Posterior vena cava (tissue), 2 donors: ENCODE data around the gene ANO6. TPM values are rescaled to one million over a fixed set of nuclear protein-coding genes. Genes with fewer than 3 reads are reported as not detected.
"Not testable (repeated sequence)": the region's sequence is repeated elsewhere in the genome, so short reads cannot be mapped to it uniquely, and the experiment has no call there.

Experiments used
- DNase-seq: peaks from one replicate; pipeline ENCODE4 v3.0.0-alpha.2; 2020; ENCODE audit warnings: low spot score
- intact Hi-C, 2 donors: fragments of 100-400 bp; cut with DNase I; formaldehyde crosslinking; loops; one replicate each; pipeline versions ENCODE4 v1.14.1 to v1.14.2; 2022 to 2023
- total RNA-seq, 2 donors: library from RNA; stranded (reverse); fragmentation: NEBNext Ultra II Directional; extraction: Animal tissue kit (Norgen Biotek cat#: 25700); gene quantifications; one replicate each; pipeline ENCODE4 v1.2.1, GENCODE V29; 2021
- donor health status: DM: yes; HTN: yes; CAD: no.
- donor health status: DM: yes; HTN: yes; CAD: no.

The ANO6 gene
- total RNA-seq, 2 donors from 2014 or later = 74.8 to 76.6 TPM

DNA sequence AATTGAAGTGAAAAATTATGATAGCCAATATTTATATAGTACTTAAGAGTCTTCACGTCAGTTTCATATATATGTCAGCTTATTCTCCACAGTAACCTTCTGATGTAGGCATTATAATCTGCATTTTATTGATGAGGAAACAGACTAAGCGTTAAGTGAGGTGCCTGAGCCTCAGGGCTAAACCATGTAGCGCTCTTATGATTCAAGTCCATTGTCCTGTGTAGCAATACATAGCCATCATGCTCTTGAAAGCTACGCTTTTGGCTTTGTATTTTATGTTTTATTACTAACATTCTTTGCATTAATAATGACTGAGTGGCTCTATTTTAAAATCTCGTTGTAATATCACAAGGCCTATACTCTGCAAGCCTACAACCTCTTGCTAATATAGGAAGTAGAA lies 79.0 kb downstream of the ANO6 start:
- intact Hi-C loops = loop anchor here in 1 of 2 donors (10.0 kb wide), 1 partner anchor 70 kb away; no protein-coding TSS in a partner anchor
- no peak for DNase-seq

DNA sequence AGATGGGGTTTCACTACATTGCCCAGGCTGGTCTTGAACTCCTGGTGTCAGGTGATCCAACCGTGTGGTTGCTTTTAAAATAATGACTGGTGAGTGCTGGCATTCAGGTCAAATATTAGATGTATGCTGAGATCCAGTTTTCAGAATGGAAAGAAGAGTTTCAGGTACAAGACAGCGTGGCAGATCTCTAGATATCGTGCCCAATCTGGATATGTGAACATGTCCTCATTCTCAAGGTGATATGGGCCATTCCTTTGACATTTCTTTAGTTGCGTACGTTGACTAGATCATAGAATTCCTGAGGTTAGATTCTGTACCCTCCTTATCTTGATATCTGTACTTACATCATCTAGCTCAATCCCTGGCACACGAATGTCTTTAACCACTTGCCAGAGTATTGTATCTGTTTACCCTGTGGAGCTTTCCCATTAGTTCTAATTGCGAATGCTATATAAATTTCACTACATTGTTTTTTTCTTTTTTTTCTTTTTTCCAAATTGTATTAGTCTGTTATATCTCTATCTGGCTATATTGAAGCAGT lies 80.2 kb downstream of the ANO6 start:
- intact Hi-C loops = loop anchor here in 1 of 2 donors (10.0 kb wide), 1 partner anchor 71 kb away; no protein-coding TSS in a partner anchor

DNA sequence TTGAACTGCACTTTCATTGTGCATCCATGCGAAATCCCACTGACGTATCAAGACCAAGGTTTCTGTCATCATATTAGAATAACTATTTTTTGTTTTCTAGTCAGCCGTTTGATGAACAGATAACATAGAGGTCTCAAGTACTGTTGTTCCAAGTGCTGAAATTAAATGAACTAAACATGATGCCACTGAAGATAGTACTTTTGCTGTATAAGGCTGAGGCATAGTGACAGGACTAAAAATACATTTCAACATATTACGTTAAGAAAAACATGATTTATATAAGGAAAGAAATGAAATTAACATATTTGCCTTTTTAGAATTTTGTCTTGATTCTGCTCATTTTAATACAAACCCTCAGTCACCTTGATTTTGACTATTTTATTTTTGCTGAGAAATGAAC lies 82.2 kb downstream of the ANO6 start:
- intact Hi-C loops = loop anchor here in 1 of 2 donors (10.0 kb wide), 1 partner anchor 73 kb away; no protein-coding TSS in a partner anchor
- no peak for DNase-seq

More for the DNA sequence above, 80.2 kb downstream of the ANO6 start:
- DNase-seq = no peak

DNA sequence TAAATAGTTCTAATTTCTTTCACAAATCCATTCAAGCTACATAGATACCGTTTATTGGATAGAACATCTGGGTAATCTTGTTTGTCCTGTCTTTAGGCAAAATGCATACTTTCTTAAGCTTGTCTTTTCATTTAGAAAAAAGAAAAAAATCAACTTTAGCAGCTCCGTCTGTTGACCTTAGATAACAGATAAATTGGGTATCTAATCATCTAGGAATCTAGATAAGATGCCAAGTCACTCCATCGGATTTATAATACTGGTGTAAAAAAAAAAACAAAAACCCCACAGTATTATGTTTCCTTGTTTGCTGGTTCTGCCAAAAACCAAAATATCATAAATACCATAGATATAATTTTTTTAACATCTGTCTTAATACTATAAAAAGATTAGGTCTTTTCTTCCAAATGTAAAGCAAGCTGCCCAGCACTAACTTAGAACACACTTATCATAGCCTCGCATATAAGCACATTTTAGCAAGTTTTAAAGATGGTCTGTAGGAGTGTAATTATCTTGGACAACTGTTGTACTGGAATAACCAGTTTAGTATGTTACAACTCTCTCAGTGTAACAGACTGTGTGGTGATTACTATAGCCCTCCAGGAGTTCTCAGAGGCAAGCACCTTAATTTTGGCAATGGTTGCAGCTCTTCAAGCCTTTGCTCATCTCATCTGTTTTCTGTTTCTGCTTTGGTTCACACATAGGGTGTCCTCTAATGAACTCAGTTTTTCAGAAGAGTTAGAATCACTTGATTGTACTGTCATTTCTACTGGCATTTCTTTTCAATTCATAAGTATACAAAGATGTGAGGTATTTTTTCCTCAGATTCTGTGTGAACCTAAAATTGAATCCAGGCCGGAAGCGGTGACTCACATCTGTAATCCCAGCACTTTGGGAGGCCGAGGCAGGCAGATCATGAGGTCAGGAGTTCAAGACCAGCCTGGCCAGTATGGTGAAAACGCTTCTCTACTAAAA lies 83.1 kb downstream of the ANO6 start:
- intact Hi-C loops = loop anchor here in 1 of 2 donors (10.0 kb wide), 1 partner anchor 74 kb away; no protein-coding TSS in a partner anchor

DNA sequence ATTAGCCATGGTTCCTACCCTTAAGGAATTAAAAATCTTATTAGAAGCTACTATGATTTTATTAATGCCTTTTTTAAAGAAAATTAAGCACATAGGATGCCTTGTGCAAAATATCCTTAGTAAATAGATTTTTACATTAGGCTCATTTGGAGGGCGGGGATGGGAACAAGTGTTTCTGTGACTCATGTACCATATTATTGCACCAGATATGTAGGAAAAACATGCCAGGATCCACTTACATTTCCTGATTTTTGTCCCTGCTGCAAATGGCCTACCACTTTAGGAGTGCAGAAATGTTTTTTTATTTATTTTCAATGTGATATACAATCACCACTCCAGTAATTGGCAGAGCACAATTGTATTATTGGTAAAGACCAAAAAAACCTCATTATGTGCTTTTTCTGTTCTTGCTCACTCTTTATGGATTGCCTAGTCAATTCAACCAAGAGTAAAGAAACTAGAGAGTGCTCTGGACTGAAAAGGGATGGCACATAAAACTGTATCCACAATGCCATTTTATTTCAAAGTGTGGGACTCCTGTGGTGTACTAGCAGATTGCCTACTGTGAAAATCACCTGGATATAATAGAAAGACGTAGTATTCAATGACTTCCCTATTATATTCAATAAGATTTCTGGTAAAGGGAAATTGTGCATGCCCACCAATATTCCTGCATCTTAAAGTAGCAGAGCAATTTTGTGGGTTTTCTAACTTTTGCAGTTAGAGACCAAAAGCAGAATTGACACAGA lies 86.9 kb downstream of the ANO6 start:
- intact Hi-C loops = loop anchor here in 1 of 2 donors (10.0 kb wide), 1 partner anchor 52 kb away; no protein-coding TSS in a partner anchor
- no peak for DNase-seq

More for the DNA sequence above, 83.1 kb downstream of the ANO6 start:
- DNase-seq = no peak

DNA sequence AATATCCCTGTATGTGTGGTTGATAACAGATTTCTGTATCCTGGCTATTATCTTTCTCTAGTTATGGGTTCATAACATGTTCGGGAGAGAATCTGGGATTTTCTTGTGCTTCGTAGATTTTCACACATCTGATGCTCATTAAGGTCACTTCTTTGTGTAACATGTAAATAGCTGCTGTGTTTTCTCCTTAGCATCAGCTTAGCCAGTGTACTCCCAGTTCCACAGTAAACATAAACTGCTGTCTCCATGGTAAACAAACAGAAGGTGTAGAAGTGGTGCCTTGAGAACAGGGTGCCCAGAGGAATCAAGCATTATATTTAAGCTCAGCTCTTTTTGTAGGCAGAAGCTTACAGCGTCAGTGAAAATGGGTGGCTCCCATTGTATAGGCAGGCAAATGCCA lies 88.0 kb downstream of the ANO6 start:
- no peak for DNase-seq
- intact Hi-C loops = loop anchor here in 1 of 2 donors (10.0 kb wide), 1 partner anchor 51 kb away; no protein-coding TSS in a partner anchor

DNA sequence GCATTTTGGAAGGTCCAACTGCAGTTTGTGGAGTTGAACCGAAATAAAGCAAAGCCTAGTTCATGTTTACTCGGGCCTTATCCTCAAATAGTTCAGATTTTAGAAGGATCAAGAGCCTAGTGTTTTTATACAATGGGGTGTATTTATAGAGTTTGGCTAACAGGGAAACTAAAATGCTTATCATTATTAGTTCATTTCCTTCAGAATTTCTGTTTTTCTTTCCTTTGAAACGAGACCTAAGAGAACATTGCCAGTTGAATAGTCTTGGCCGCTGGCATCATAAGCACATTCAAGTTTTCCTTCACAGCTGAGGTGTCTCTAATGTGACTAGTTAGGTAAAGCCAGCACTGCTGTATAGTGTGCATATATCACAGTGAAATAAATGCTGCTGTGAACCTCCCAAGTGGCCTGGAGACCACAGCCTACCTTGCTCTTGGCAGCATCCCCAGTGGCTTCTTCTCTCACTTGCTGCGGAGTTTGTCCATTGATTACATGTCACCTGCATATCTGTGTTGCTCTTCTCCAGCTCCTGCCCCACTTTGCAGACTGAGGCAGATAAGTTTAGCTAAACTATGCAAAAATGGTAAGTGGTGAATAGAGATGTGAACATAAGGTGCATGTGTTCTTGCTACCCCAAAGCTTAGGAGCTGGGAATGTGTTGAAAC lies 88.8 kb downstream of the ANO6 start:
- intact Hi-C loops = loop anchor here in 1 of 2 donors (10.0 kb wide), 1 partner anchor 50 kb away; no protein-coding TSS in a partner anchor
- DNase-seq = no peak

DNA sequence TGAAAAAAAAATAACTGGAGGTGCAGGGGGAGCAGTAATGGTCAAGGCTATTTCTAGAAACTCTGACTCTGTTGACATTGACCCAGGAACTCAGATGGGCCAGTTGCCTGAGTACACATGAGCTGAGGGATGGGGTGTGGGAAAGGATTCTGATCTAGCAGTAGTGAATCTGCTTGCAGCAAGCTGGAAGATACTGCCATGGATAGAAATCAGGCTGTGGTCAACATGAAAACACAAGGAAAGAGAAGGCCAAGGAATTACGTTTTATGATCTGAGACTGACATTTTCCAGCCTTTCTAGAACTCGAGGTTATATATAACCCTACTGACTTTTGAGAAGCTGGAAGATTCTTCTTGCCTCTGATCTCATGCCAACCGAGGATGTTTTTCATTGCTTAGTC lies 90.0 kb downstream of the ANO6 start:
- DNase-seq = no peak
- intact Hi-C loops = loop anchor here in 1 of 2 donors (10.0 kb wide), 1 partner anchor 49 kb away; no protein-coding TSS in a partner anchor

DNA sequence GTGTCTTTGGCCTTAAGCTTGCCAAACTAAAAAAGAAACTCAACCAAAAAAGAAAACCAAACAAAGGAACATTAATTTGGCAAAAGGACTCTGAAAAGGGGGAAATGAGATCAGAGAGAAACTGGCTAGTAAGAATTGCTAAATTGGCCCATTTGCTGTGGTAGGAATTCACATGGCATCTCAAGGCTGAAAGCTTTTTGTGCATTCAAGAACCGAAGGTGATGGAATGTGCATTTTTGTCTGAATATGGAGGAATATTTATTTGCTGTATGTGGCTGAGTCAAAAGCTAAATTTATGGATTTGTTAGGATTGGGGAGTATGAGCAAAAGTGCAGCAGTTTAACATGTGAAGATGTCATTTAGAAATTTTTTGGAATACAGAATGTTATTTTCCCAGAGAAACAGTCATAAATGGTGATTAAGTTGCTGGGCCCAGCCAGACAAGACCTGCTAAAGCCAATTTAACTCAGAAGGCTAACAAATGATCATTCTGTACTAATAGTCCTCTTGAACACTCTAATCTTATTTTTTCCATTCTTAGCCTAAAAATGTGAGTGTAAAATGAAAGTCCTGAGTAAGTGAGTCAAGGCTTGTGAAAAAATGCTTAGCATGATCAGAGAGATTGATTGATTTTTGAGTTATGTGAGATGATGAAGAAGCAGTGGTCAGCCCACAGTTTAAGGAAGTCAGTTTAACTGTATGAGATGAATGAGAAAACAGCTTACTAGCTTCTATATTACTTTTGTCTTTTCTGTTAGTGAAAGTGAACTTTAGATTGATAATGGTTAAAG lies 94.1 kb downstream of the ANO6 start:
- intact Hi-C loops = loop anchor here (10.0 kb wide), 2 partner anchors 45 to 85 kb away; no protein-coding TSS in a partner anchor
- DNase-seq = no peak

DNA sequence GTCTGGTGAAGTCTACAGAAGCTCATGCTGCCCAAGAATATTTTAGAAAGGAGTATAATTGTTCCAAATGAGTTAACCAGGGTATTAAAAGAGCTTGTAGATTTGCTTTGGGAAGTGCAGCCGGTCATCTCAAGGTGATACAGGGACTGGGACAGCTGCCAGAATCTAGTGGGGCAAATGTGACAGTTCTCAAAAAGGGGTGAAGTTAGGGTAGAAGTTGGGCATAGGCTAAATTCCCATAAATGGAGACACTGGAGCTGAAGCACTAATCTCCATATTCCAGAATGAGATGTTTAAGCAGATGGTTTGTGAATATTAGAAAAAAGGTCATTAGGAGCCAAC lies 94.7 kb downstream of the ANO6 start:
- DNase-seq = no peak
- intact Hi-C loops = loop anchor here in 1 of 2 donors (10.0 kb wide), 1 partner anchor 86 kb away; no protein-coding TSS in a partner anchor

DNA sequence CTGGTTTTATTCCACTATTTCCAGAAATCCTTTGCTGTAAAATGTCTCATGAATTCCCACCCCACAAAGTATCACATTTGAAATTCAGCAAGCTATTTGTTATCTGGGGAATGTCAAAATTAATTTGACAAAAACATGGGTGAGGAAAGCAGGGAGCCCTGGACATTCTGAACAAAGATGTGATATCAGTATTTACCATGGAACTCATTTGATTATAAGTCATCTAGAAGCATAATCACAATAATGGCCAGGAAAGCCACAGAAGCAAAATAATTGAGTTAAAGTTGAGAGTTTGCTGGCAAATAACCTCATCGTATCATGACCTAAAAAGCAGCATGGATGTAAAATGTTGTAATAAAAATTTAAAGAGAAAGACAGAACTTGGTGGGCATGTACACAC lies 96.1 kb downstream of the ANO6 start:
- no peak for DNase-seq
- intact Hi-C loops = loop anchor here in 1 of 2 donors (10.0 kb wide), 1 partner anchor 87 kb away; no protein-coding TSS in a partner anchor

DNA sequence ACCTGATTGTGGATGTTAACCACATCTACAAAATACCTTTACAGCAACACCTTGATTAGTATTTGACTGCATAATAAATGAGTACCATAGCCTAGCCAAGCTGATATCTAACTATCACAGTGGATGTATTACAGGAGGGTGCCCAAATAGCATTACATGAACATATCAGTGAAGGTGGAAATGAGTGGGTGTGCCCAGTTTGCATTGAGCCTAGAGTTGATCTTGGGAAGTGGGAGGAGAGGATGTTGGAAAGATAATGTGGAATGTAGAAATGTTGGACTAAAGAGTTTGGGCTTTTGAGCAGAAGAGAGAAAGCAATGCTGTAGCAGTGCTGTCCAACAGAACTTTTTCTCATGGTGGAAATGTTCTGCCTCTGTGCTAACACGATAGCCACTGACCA lies 98.9 kb downstream of the ANO6 start:
- intact Hi-C loops = loop anchor here in 1 of 2 donors (10.0 kb wide), 1 partner anchor 90 kb away; no protein-coding TSS in a partner anchor

DNA sequence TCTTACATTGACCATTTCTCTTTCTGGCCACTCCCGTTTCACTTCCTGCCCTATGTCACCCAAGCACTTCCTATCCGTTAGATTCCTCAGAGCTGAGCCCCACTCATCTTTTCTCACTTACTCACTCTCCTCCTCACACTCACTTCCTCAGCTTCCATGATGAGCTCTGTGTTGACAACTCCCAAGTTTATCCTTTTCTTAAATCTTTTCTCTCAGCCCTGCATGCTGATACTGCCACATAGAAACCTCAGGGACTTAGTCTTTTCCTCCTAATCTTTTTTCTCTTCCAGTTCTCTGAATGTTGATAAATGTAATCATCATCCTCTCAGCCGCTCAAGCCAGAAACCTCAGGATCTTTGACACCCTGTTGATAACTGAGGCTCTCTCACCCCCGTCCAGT lies 99.6 kb downstream of the ANO6 start:
- intact Hi-C loops = loop anchor here in 1 of 2 donors (10.0 kb wide), 1 partner anchor 91 kb away; no protein-coding TSS in a partner anchor
- no peak for DNase-seq

More for the DNA sequence above, 98.9 kb downstream of the ANO6 start:
- DNase-seq = no peak

DNA sequence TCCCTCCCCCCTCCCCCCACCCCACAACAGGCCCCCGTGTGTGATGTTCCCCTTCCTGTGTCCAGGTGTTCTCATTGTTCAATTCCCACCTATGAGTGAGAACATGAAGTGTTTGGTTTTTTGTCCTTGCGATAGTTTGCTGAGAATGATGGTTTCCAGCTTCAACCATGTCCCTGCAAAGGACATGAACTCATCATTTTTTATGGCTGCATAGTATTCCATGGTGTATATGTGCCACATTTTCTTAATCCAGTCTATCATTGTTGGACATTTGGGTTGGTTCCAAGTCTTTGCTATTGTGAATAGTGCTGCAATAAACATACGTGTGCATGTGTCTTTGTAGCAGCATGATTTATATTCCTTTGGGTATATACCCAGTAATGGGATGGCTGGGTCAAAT lies 101.4 kb downstream of the ANO6 start:
- DNase-seq = not testable (repeated sequence)
- intact Hi-C loops = loop anchor here in 1 of 2 donors (10.0 kb wide), 1 partner anchor 92 kb away; no protein-coding TSS in a partner anchor

DNA sequence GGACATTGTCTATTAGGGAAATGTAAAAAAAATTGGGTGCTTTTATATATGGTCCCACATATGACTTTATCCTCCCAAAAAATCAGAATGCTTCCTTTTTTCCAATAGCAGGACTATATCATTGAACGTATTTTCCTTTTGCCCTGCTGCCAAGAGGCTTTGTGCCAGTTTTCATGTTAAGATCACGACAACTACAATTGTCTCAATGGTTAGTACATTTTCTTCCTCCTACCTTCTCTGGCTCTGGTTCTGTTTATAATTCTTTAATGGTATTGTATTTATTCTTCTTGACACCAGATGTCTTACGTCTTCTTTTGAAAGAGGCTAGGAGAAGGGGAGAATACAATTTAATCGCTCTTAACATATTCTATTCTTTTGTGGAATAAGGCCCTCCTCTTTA lies 106.9 kb downstream of the ANO6 start:
- intact Hi-C loops = no loop called here
- DNase-seq = no peak

DNA sequence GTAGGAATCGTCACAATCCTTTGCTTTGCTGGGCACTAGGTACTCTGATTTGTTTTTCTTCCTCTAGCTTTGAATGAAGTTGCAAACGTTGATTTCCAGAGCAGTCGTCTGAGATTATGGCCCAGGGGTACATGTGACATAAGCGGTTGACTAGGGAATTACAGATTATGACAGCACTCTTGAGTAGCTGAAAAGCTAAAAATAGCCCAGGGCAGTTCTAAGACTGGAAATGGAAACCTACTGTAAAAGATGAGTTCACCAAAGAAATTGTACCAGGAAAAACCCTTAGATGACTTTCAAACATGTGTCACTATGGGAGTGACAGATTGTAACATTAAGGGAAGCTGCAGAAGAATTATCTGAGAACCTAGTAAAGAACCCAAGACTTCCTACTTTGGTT lies 108.5 kb downstream of the ANO6 start:
- intact Hi-C loops = no loop called here
- no peak for DNase-seq

DNA sequence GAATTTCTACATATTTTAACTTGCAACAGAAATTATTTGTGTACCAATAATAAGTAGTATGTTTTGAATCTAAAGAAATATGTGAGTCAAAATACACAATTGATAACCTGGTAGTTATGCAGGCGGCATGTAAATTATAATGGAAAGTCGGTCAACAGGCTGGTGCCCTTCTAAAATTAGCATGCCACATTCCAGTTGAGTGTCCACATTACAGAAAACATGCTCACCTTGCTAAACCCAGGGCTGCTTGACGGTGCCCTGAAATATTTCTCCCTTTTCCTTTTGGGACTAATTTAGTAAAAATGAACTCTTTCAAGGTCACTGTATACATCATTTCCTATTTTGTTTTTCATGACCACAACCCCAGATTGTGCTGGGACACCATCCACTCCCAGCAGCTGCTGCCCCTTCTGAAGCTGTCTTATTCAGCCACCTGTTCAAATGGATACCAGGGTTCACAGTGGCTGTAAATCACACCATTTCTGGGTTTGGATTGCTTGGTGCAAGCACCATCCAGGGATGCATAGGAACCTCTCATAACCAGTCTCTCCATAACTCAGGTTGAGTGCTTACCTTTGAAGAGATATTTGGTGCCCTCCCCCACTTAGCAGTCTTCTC lies 110.6 kb downstream of the ANO6 start:
- intact Hi-C loops = no loop called here
- DNase-seq = no peak
